ENCODE results near the gene C1QL4.
"Not testable (repeated sequence)": the region's sequence is repeated elsewhere in the genome, so short reads cannot be mapped to it uniquely, and the experiment has no call there.

The C1QL4 gene

GRCh38 chr12:49336645-49337584, at the start of gene C1QL4:
TSS of gene C1QL4 (minus strand) at chr12:49337188. CDS start at chr12:49336477, 711 bp downstream.
- peak; percentile 91 for DNase-seq (ENCODE audit: low spot score)
- peak; percentile 89 for TF ChIP-seq CTCF (IDR thresholded peaks at IDR 0.05; ENCODE audit: borderline replicate concordance, control extremely low read depth, extremely low read depth, insufficient read depth, missing control alignments)
- in situ Hi-C loops (cut with MboI; ENCODE audit: low sequenced_read_pairs, unreplicated experiment), result loop anchor here (5.0 kb wide), 1 partner anchor 50 kb away; no protein-coding TSS in a partner anchor

- in situ Hi-C loops (cut with MboI; ENCODE audit: low sequenced_read_pairs, unreplicated experiment); DNase-seq (ENCODE audit: low spot score): not testable (repeated sequence)
Observed at GRCh38 chr12:49380184-49380583, 43.2 kb upstream of the C1QL4 start.

- in situ Hi-C loops (cut with MboI; ENCODE audit: low sequenced_read_pairs, unreplicated experiment), result no loop called here
- TF ChIP-seq CTCF (IDR thresholded peaks at IDR 0.05; ENCODE audit: borderline replicate concordance, control extremely low read depth, extremely low read depth, insufficient read depth, missing control alignments), result no peak
- DNase-seq (ENCODE audit: low spot score), result no peak
Observed at GRCh38 chr12:49377386-49377785, 40.4 kb upstream of the C1QL4 start.

- DNase-seq (ENCODE audit: low spot score), result no peak
- TF ChIP-seq CTCF (IDR thresholded peaks at IDR 0.05; ENCODE audit: borderline replicate concordance, control extremely low read depth, extremely low read depth, insufficient read depth, missing control alignments), result no peak
- in situ Hi-C loops (cut with MboI; ENCODE audit: low sequenced_read_pairs, unreplicated experiment), result no loop called here
Observed at GRCh38 chr12:49375406-49375805, 38.4 kb upstream of the C1QL4 start.

GRCh38 chr12:49370539-49370938, 33.6 kb upstream of the C1QL4 start:
- TF ChIP-seq CTCF (IDR thresholded peaks at IDR 0.05; ENCODE audit: borderline replicate concordance, control extremely low read depth, extremely low read depth, insufficient read depth, missing control alignments), result no peak
- no peak for DNase-seq (ENCODE audit: low spot score)
- in situ Hi-C loops (cut with MboI; ENCODE audit: low sequenced_read_pairs, unreplicated experiment), result no loop called here

- in situ Hi-C loops (cut with MboI; ENCODE audit: low sequenced_read_pairs, unreplicated experiment), result no loop called here
- TF ChIP-seq CTCF (IDR thresholded peaks at IDR 0.05; ENCODE audit: borderline replicate concordance, control extremely low read depth, extremely low read depth, insufficient read depth, missing control alignments), result peak; percentile 10
- peak; percentile 64 for DNase-seq (ENCODE audit: low spot score)
Observed at GRCh38 chr12:49369411-49370145, 32.6 kb upstream of the C1QL4 start.

GRCh38 chr12:49368240-49368600, 31.2 kb upstream of the C1QL4 start:
- TF ChIP-seq CTCF (IDR thresholded peaks at IDR 0.05; ENCODE audit: borderline replicate concordance, control extremely low read depth, extremely low read depth, insufficient read depth, missing control alignments), result no peak
- DNase-seq (ENCODE audit: low spot score), result no peak
- in situ Hi-C loops (cut with MboI; ENCODE audit: low sequenced_read_pairs, unreplicated experiment), result no loop called here

Data from GM13976 (cell line).